Adrenal gland (tissue), 12 donors: ENCODE measurements around the gene KRTAP4-6. TPM values are rescaled to one million over a fixed set of nuclear protein-coding genes. Genes with fewer than 3 reads are reported as not detected.
"Not testable (repeated sequence)": the region's sequence is repeated elsewhere in the genome, so short reads cannot be mapped to it uniquely, and the experiment has no call there.

ENCODE experiments used
- DNase-seq, 7 donors: peaks; one replicate each; pipeline ENCODE4 v3.0.0-alpha.2; 2019 to 2020
- H3K27ac ChIP-seq, 5 donors: fragments of 200-600 bp; sonication (generic) in 4 of 5; 1 replicate in 3 of 5; 2 replicates in 2 of 5; pipeline versions ENCODE4 v1.5.1 to v1.8.0; 2016 to 2020; ENCODE audit warnings: mild to moderate bottlenecking in 1 of 5
- H3K27me3 ChIP-seq: fragments of 200-600 bp; 2 replicates; pipeline ENCODE4 v1.8.0; 2021
- H3K36me3 ChIP-seq, 2 donors: fragments of 200-600 bp; replicated peaks in 1 of 2; 1 replicate in 1 of 2; 2 replicates in 1 of 2; pipeline versions ENCODE4 v1.5.1 to v1.8.0; 2018 to 2022
- H3K4me1 ChIP-seq, 2 donors: fragments of 200-600 bp; replicated peaks in 1 of 2; 1 replicate in 1 of 2; 2 replicates in 1 of 2; pipeline versions ENCODE4 v1.5.1 to v1.8.0; 2018 to 2021
- H3K4me3 ChIP-seq, 4 donors: fragments of 200-600 bp; sonication (generic) in 3 of 4; one replicate each; pipeline ENCODE4 v1.5.1; 2016 to 2018
- H3K9me3 ChIP-seq, 3 donors: fragments of 200-600 bp; sonication (generic) in 1 of 3; replicated peaks in 1 of 3; 1 replicate in 2 of 3; 2 replicates in 1 of 3; pipeline versions ENCODE4 v1.5.1 to v1.8.0; 2016 to 2021
- POLR2A ChIP-seq, 2 donors: fragments of 450-650 bp; IDR thresholded peaks; one replicate each; pipeline ENCODE4 v1.6.1; 2017; ENCODE audit warnings: antibody characterized with exemption in 2 of 2, mild to moderate bottlenecking in 2 of 2, moderate library complexity in 1 of 2
- WGBS, 4 donors: extraction: QIAGEN DNeasy Blood & Tissue Kit in 2 of 4; methylation state at CpG; one replicate each; pipeline versions ENCODE4 v1.1.5 to v1.1.7; 2013 to 2017; 5-methylcytosine and 5-hydroxymethylcytosine counted together
- intact Hi-C, 2 donors: fragments of 100-400 bp; cut with DNase I; formaldehyde crosslinking; loops; one replicate each; pipeline versions ENCODE4 v1.14.1 to v1.15.0; 2022 to 2023
- polyA plus RNA-seq, 3 donors: library from polyadenylated mRNA; stranded (reverse); fragments of 200-250 nt in 2 of 3; fragments of 350-450 nt in 1 of 3; fragmentation: Illumina TruSeq in 1 of 3; extraction: RNeasy Lipid Tissue Mini Kit (QIAGEN cat#74804) in 1 of 3; gene quantifications; one replicate each; pipeline ENCODE4 v1.2.3, GENCODE V29; 2013 to 2014
- total RNA-seq, 9 donors: library from RNA; depleted of rRNA in 4 of 9; stranded (reverse); fragments of >200 nt in 4 of 9; fragments of 120-200 nt in 1 of 9; fragmentation: NEBNext Ultra II Directional in 1 of 9; extraction: Animal tissue kit (Norgen Biotek cat#: 25700) in 1 of 9; gene quantifications; one replicate each; pipeline versions ENCODE4 v1.1.0 to v1.2.4, GENCODE V29; 2013 to 2023
- TF ChIP-seq, protein P1 (sequence below), 6 experiments: fragments of 450-650 bp in 4 of 6; fragments of 200-600 bp in 2 of 6; sonication (generic) in 1 of 6; IDR thresholded peaks; 1 replicate in 5 of 6; 2 replicates in 1 of 6; pipeline versions ENCODE4 v1.5.1 to v1.8.0; 2016 to 2021; ENCODE audit warnings: antibody characterized with exemption in 6 of 6, mild to moderate bottlenecking in 2 of 6, moderate library complexity in 1 of 6
- donor health status: healthy with polysubstance abuse.
- donor health status: Bipolar disorder and iron deficiency.
- donor health status: DM: yes; HTN: yes; CAD: no.
- donor health status: DM: no; HTN: no; CAD: no.
- donor health status: DM: no; HTN: no; CAD: no.
- donor health status: DM: yes; HTN: yes; CAD: no.

The KRTAP4-6 gene
- total and polyA plus RNA-seq, 12 donors = not detected

DNA sequence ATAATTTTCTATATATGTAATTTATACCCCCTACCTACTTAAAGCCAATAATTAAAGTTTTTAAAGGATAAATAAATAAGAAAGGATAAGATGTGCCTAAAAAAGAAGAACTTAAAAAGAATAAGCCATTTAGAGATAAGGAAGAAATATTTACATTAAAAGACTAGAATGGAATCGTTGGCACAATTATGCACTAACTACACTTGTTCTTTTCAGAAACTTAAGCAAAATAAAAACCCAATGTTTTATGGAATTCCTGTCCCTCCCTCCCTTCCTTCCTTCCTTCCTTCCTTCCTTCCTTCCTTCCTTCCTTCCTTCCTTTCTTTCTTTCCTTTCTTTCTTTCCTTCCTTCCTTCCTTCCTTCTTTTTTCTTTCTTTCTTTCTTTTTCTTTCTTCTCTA is 4.5 kb upstream of the KRTAP4-6 start:
- no peak overlapping the region for H3K4me3 ChIP-seq
- intact Hi-C loops = no loop called here
- TF ChIP-seq, protein P1, sequence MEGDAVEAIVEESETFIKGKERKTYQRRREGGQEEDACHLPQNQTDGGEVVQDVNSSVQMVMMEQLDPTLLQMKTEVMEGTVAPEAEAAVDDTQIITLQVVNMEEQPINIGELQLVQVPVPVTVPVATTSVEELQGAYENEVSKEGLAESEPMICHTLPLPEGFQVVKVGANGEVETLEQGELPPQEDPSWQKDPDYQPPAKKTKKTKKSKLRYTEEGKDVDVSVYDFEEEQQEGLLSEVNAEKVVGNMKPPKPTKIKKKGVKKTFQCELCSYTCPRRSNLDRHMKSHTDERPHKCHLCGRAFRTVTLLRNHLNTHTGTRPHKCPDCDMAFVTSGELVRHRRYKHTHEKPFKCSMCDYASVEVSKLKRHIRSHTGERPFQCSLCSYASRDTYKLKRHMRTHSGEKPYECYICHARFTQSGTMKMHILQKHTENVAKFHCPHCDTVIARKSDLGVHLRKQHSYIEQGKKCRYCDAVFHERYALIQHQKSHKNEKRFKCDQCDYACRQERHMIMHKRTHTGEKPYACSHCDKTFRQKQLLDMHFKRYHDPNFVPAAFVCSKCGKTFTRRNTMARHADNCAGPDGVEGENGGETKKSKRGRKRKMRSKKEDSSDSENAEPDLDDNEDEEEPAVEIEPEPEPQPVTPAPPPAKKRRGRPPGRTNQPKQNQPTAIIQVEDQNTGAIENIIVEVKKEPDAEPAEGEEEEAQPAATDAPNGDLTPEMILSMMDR (IDR thresholded peaks at IDR 0.05) = no peak
- TF ChIP-seq POLR2A (IDR thresholded peaks at IDR 0.05) = no peak
- WGBS, 4 donors = 81 to 93% (median 84%) methylated on average over 1 of the region's 1 CpG
- H3K4me1 ChIP-seq = no peaks in the 10 kb centered on the region
- H3K9me3 ChIP-seq = peaks cover 0 to 4% (median 0%) of the 10 kb centered on the region in 3 donors
- peaks cover 5% of the 10 kb centered on the region for H3K27me3 ChIP-seq
- H3K36me3 ChIP-seq = no peaks in the 10 kb centered on the region
- no peak overlapping the region for H3K27ac ChIP-seq
- no peak for DNase-seq

DNA sequence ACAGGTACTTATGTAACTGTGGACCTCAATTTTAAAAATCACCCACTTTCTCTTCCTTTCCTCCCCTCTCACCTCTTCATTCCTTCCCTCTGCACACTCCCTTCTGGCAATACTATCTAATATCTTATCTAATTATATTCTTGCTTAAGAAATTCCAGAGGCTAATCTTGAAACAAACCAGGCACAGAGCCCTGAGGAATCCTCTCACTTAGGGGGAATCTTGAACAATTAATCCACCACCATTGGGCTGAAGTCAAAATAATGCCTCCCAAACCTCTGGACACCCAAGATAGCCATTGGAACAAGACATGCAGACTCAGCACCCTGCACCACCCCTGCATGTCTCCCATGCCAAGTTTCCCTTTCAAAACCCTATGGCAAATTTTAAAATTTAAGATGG is 1.0 kb upstream of the KRTAP4-6 start:
- Histone ChIP-seq H3K9me3 (peaks cover 0 to 4% (median 0%) of the 10 kb centered on the region in 3 donors), H3K36me3 (no peaks in the 10 kb centered on the region), H3K27me3 (no peaks in the 10 kb centered on the region), H3K4me3 (no peak overlapping the region), H3K4me1 (no peaks in the 10 kb centered on the region), H3K27ac (no peak overlapping the region)
- TF ChIP-seq, protein P1 (IDR thresholded peaks at IDR 0.05) = no peak
- TF ChIP-seq POLR2A (IDR thresholded peaks at IDR 0.05) = no peak
- no peak for DNase-seq
- intact Hi-C loops = no loop called here

DNA sequence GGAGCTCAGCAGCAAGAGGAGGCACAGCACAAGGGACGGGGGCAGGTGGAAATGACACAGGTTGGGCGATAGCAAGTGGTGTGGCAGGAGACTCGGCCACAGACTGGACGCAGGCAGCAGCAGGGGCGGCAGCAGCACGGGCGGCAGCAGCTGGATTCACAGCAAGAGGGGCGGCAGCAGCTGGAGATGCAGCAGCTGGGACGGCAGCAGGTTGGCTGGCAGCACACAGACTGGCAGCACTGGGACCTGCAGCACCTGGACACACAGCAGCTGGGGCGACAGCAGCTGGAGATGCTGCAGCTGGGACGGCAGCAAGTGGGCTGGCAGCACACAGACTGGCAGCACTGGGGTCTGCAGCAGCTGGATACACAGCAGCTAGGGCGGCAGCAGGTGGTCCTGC is 479 bp downstream of the KRTAP4-6 start:
- H3K27me3 ChIP-seq, H3K27ac ChIP-seq, H3K36me3 ChIP-seq, H3K4me3 ChIP-seq, DNase-seq, H3K9me3 ChIP-seq, intact Hi-C loops, H3K4me1 ChIP-seq: not testable (repeated sequence)
- WGBS, 4 donors = 76 to 83% (median 82%) methylated on average over 11 to 12 of the region's 12 CpGs

DNA sequence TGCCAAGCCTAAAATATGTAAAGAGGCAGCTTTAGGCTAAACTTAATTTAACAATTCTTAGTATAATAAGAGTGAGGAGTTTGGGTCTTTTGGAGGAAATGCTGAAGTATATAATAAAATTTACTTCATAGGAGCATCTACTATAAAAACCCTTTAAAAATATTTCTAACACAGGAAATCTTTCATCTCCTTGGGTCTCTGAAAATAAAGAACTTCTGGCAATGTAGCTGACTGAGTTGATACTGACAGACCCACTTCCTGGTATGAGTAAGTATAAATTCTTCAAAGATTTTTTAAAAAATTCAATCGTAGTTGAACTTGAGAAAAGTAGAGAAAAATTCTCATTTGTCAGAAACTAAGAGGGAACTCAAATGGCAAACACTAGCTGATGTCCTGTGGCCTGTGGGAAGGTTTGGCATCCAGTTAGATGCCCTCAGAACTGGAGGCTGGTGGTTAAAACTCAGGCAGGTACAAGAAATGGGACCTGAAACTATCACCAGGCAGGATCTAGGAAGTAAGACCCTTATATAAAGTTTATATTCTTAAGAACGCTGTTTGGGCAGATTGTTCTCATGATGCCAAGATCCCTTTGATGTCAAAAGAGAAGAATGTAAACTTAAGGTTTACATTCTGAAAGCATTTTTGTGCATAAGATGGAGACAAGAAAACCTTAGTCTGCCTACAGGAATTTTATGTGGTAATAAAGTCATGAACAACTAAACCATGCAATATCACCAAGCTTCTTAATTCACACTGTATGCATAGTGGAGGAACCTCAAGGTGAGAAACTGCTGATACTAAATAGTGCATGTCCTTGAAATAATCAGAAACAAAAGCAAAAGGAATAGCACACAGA is 6.2 kb downstream of the KRTAP4-6 start:
- Histone ChIP-seq H3K4me1 (no peaks in the 10 kb centered on the region), H3K36me3 (no peaks in the 10 kb centered on the region), H3K27ac (no peak overlapping the region), H3K4me3 (no peak overlapping the region), H3K9me3 (no peaks in the 10 kb centered on the region), H3K27me3 (no peaks in the 10 kb centered on the region)
- no peak for TF ChIP-seq POLR2A (IDR thresholded peaks at IDR 0.05)
- TF ChIP-seq, protein P1 (IDR thresholded peaks at IDR 0.05) = no peak
- DNase-seq = no peak
- 52 to 70% (median 58%) methylated on average over 2 of the region's 2 CpGs for WGBS, 4 donors
- intact Hi-C loops = no loop called here

DNA sequence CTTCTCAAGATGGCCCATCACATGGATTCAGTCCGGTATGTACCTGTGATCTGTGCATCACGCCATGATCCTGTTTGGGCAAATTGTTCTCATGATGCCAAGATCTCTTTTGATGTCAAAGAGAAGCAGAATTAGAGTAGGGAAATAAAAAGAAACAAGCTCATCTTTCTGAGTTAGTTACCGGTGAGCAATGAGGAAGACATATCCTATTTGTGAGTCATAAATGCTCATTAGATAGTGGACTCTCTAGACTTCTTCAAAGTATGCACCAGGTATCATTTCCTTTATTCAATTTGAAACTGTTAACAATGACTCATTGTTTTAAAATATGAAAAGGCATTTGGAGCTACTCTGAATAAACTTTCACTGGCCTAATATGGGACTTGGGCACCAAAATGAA is 8.4 kb downstream of the KRTAP4-6 start:
- intact Hi-C loops = no loop called here
- Histone ChIP-seq H3K27ac (no peak overlapping the region), H3K4me1 (no peaks in the 10 kb centered on the region), H3K36me3 (no peaks in the 10 kb centered on the region), H3K4me3 (no peak overlapping the region), H3K9me3 (no peaks in the 10 kb centered on the region), H3K27me3 (no peaks in the 10 kb centered on the region)
- DNase-seq = no peak
- no peak for TF ChIP-seq POLR2A (IDR thresholded peaks at IDR 0.05)
- TF ChIP-seq, protein P1 (IDR thresholded peaks at IDR 0.05) = no peak
- WGBS, 4 donors = 79 to 88% (median 85%) methylated on average over 3 of the region's 3 CpGs
